Suppressor macrophage treated with lipopolysaccharide for 1 hour (primary cell): Measurements from ENCODE around the gene MBOAT1.
A peak's percentile ranks its signal among the peaks of the same experiment; 100 is the strongest.

Experiments used
- DNase-seq, 3 donors: peaks; one replicate each; pipeline ENCODE4 v3.0.0-alpha.2; 2020 to 2022

MBOAT1 gene

GRCh38 chr6:20129290-20130088 lies 82.8 kb downstream of the MBOAT1 start:
- DNase-seq = no peak

- no peak for DNase-seq
Observed at GRCh38 chr6:20128018-20128417, 84.3 kb downstream of the MBOAT1 start.

GRCh38 chr6:20126789-20127653 lies 85.2 kb downstream of the MBOAT1 start:
- peak; percentile 62 to 80 (median 62) for DNase-seq

- DNase-seq = no peak
Observed at GRCh38 chr6:20126102-20126752, 86.0 kb downstream of the MBOAT1 start.

GRCh38 chr6:20124545-20124944 lies 87.7 kb downstream of the MBOAT1 start:
- DNase-seq = no peak

- no peak for DNase-seq
Observed at GRCh38 chr6:20119485-20119884, 92.8 kb downstream of the MBOAT1 start.

GRCh38 chr6:20118892-20119291 lies 93.4 kb downstream of the MBOAT1 start:
- no peak for DNase-seq

- no peak for DNase-seq
Observed at GRCh38 chr6:20117474-20117873, 94.8 kb downstream of the MBOAT1 start.

- DNase-seq = no peak
Observed at GRCh38 chr6:20116792-20117191, 95.5 kb downstream of the MBOAT1 start.

GRCh38 chr6:20115246-20115980 lies 96.9 kb downstream of the MBOAT1 start:
- DNase-seq = no peak

GRCh38 chr6:20113649-20114224 lies 98.5 kb downstream of the MBOAT1 start:
- DNase-seq = no peak

- no peak for DNase-seq
Observed at GRCh38 chr6:20112841-20113240, 99.4 kb downstream of the MBOAT1 start.

GRCh38 chr6:20112241-20112640 lies 100.0 kb downstream of the MBOAT1 start:
- DNase-seq = no peak

GRCh38 chr6:20110478-20110877 lies 101.8 kb downstream of the MBOAT1 start:
- no peak for DNase-seq

GRCh38 chr6:20109526-20109925 lies 102.7 kb downstream of the MBOAT1 start:
- DNase-seq = no peak

GRCh38 chr6:20105838-20106237 lies 106.4 kb downstream of the MBOAT1 start:
- no peak for DNase-seq

- DNase-seq = no peak
Observed at GRCh38 chr6:20104696-20105095, 107.6 kb downstream of the MBOAT1 start.

- DNase-seq = no peak
Observed at GRCh38 chr6:20102397-20103073, 109.7 kb downstream of the MBOAT1 start.

- no peak for DNase-seq
Observed at GRCh38 chr6:20099156-20099555, 113.1 kb downstream of the MBOAT1 start.

GRCh38 chr6:20098267-20098876 lies 113.9 kb downstream of the MBOAT1 start:
- no peak for DNase-seq

GRCh38 chr6:20096536-20096935 lies 115.7 kb downstream of the MBOAT1 start:
- no peak for DNase-seq
